Astrocyte (in vitro differentiated cells and primary cell): ENCODE data around the gene TMEM8B. TPM values are rescaled to one million over a fixed set of nuclear protein-coding genes. Genes with fewer than 3 reads are reported as not detected.
A peak's percentile ranks its signal among the peaks of the same experiment; 100 is the strongest.

ENCODE experiments used
- DNase-seq: peaks from one replicate; pipeline ENCODE4 v3.0.0-alpha.2; 2010; ENCODE audit warnings: low read depth
- FAIRE-seq: peaks from 2 replicates; lab custom pipeline; 2011; peaks lifted over from hg19 to GRCh38; lab: Jason Lieb, UNC
- H2AFZ ChIP-seq: 2 replicates; pipeline ENCODE4 v1.6.0; 2012; ENCODE audit warnings: low read depth, low read length, inconsistent platforms
- H3K27ac ChIP-seq: 2 replicates; pipeline ENCODE4 v1.5.1; 2011; ENCODE audit warnings: low read depth, low read length, inconsistent platforms
- H3K27me3 ChIP-seq: 2 replicates; pipeline ENCODE4 v1.6.0; 2011; ENCODE audit warnings: low read length, inconsistent platforms; ENCODE audit not compliant: insufficient read depth
- H3K36me3 ChIP-seq: 2 replicates; pipeline ENCODE4 v1.5.1; 2011; ENCODE audit warnings: low read length, inconsistent platforms; ENCODE audit not compliant: insufficient read depth
- H3K4me1 ChIP-seq: 2 replicates; pipeline ENCODE4 v1.5.1; 2011; ENCODE audit warnings: low read length, inconsistent platforms; ENCODE audit not compliant: insufficient read depth
- H3K4me2 ChIP-seq: 2 replicates; pipeline ENCODE4 v1.6.0; 2012; ENCODE audit warnings: low read length, inconsistent platforms
- H3K4me3 ChIP-seq: 2 replicates; pipeline ENCODE4 v1.5.1; 2011; ENCODE audit warnings: low read depth, mild to moderate bottlenecking, low read length, inconsistent platforms; ENCODE audit not compliant: insufficient read depth
- H3K79me2 ChIP-seq: 2 replicates; pipeline ENCODE4 v1.6.0; 2012; ENCODE audit warnings: mild to moderate bottlenecking, low read length, inconsistent platforms; ENCODE audit not compliant: insufficient read depth
- H3K9ac ChIP-seq: 2 replicates; pipeline ENCODE4 v1.6.0; 2012; ENCODE audit warnings: mild to moderate bottlenecking, low read length, inconsistent platforms
- H3K9me3 ChIP-seq: 2 replicates; pipeline ENCODE4 v1.5.1; 2012; ENCODE audit warnings: low read depth, mild to moderate bottlenecking, low read length, inconsistent platforms; ENCODE audit not compliant: insufficient read depth
- H4K20me1 ChIP-seq: 2 replicates; pipeline ENCODE4 v1.6.0; 2012; ENCODE audit warnings: low read length, inconsistent platforms; ENCODE audit not compliant: insufficient read depth
- H3K27ac Mint-ChIP-seq: one replicate; pipeline ENCODE4 v1.8.0; 2021; ENCODE audit warnings: mild to moderate bottlenecking, mixed read lengths; ENCODE audit not compliant: unreplicated experiment
- H3K27me3 Mint-ChIP-seq: one replicate; pipeline ENCODE4 v1.8.0; 2021; ENCODE audit warnings: low read depth, mixed read lengths; ENCODE audit not compliant: unreplicated experiment
- H3K36me3 Mint-ChIP-seq: one replicate; pipeline ENCODE4 v1.8.0; 2021; ENCODE audit warnings: low read depth, mixed read lengths; ENCODE audit not compliant: unreplicated experiment
- H3K4me1 Mint-ChIP-seq: one replicate; pipeline ENCODE4 v1.8.0; 2021; ENCODE audit warnings: low read depth, mixed read lengths; ENCODE audit not compliant: unreplicated experiment
- H3K4me3 Mint-ChIP-seq: one replicate; pipeline ENCODE4 v1.8.0; 2021; ENCODE audit warnings: mild to moderate bottlenecking, moderate library complexity, mixed read lengths; ENCODE audit not compliant: unreplicated experiment
- H3K9me3 Mint-ChIP-seq: one replicate; pipeline ENCODE4 v1.8.0; 2021; ENCODE audit warnings: mild to moderate bottlenecking, mixed read lengths; ENCODE audit not compliant: unreplicated experiment
- CTCF ChIP-seq: IDR thresholded peaks from 2 replicates; pipeline ENCODE4 v1.5.1; 2011; ENCODE audit warnings: low read depth, mild to moderate bottlenecking, inconsistent platforms, low read length, moderate library complexity; ENCODE audit not compliant: insufficient read depth
- EZH2 ChIP-seq: IDR thresholded peaks from 2 replicates; pipeline ENCODE4 v1.6.1; 2012; ENCODE audit warnings: mild to moderate bottlenecking, low read length, inconsistent platforms; ENCODE audit not compliant: insufficient read depth
- total RNA-seq: library from RNA; stranded (reverse); gene quantifications from 2 replicates; pipeline ENCODE4 v1.2.1, GENCODE V29; 2021

The TMEM8B gene
- total RNA-seq, 1 donor from 2014 or later = 8.9 TPM

- H3K27ac Mint-ChIP-seq = peak within 1 kb of the TSS; percentile 96
- H3K27ac ChIP-seq = peak within 1 kb of the TSS; percentile 91
These were observed 77.1 kb downstream of the TMEM8B start, which contains the start of gene HRCT1 for GRCh38 chr9:35905912-35906679. TSS of gene HRCT1 (plus strand) at chr9:35906202. CDS start at chr9:35906288, 86 bp downstream.

DNA sequence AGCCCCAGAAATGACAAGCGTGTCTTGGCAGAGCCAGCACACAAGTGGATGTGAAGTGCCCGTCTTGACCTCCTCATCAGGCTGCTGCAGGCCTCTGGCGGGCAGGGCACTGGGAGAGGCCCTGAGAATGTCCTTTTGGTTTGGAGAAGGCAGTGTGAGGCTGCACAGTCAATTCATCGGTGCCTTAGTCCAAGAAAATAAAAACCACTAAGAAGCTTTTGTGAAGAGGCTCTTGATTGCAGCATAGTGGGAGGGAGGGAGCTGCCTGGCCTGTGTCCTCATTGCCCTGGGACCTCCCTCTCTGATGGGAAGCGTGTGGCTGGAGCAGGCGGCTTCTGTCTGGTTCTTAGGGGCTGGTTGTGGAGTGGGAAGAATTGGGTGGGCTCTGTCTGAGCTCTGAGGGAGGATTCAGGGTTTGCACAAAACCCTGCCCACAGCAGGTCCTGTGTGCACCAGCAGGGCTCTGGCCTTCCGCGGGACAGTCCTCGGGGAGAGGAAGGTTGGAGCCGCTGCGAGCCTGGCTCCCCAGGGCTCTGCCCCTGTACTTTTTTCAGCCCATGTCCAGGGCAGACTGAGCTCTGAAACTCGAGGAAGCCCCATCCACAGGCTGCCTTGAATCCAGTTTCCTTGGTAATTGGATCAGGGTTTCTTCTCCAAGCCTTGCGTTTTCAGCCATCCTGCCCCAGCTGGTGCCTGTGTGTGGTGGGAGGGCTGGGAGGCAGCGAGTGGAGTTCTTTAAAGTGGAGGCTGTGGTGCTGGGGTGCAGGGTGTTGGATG is 78.1 kb downstream of the TMEM8B start:
- Mint-ChIP-seq H3K4me1 (peaks cover 53% of the 10 kb centered on the region), H3K36me3 (no peaks in the 10 kb centered on the region), H3K9me3 (no peaks in the 10 kb centered on the region), H3K27ac (peak overlapping the region; percentile 96), H3K27me3 (no peaks in the 10 kb centered on the region), H3K4me3 (peak overlapping the region; percentile 34)
- Histone ChIP-seq H3K36me3 (no peaks in the 10 kb centered on the region), H3K27me3 (no peaks in the 10 kb centered on the region), H2AFZ (peak overlapping the region; percentile 40), H3K4me3 (peak overlapping the region; percentile 18), H3K9ac (peak overlapping the region; percentile 79), H3K27ac (peak overlapping the region; percentile 91), H4K20me1 (no peaks in the 10 kb centered on the region), H3K79me2 (no peaks in the 10 kb centered on the region), H3K4me1 (peaks cover 46% of the 10 kb centered on the region), H3K9me3 (no peaks in the 10 kb centered on the region), H3K4me2 (peak overlapping the region; percentile 80)
- FAIRE-seq (no peak), DNase-seq (peak; percentile 82)
- TF ChIP-seq CTCF (no peak), EZH2 (no peak)

More at GRCh38 chr9:35905912-35906679, 77.1 kb downstream of the TMEM8B start, which contains the start of gene HRCT1:
- Mint-ChIP-seq H3K4me3 (no peak within 1 kb of the TSS), H3K4me1 (peaks cover 52% of the 10 kb centered on the region), H3K36me3 (no peaks in the 10 kb centered on the region), H3K27me3 (peaks cover under 1% of the 10 kb centered on the region), H3K9me3 (no peaks in the 10 kb centered on the region)
- no peak for TF ChIP-seq EZH2
- no peak for TF ChIP-seq CTCF
- DNase-seq (peak; percentile 94), FAIRE-seq (no peak)
- Histone ChIP-seq H3K36me3 (no peaks in the 10 kb centered on the region), H2AFZ (peak within 1 kb of the TSS; percentile 40), H3K79me2 (no peaks in the 10 kb centered on the region), H4K20me1 (no peaks in the 10 kb centered on the region), H3K9ac (peak within 1 kb of the TSS; percentile 79), H3K9me3 (no peaks in the 10 kb centered on the region), H3K4me3 (no peak within 1 kb of the TSS), H3K4me1 (peaks cover 46% of the 10 kb centered on the region), H3K4me2 (peak within 1 kb of the TSS; percentile 80), H3K27me3 (no peaks in the 10 kb centered on the region)
